ENCODE measurements around the gene KBTBD12.

GRCh38 chr3:128033102-128033501 lies 118.1 kb downstream of the KBTBD12 start:
- TF ChIP-seq, protein P1, sequence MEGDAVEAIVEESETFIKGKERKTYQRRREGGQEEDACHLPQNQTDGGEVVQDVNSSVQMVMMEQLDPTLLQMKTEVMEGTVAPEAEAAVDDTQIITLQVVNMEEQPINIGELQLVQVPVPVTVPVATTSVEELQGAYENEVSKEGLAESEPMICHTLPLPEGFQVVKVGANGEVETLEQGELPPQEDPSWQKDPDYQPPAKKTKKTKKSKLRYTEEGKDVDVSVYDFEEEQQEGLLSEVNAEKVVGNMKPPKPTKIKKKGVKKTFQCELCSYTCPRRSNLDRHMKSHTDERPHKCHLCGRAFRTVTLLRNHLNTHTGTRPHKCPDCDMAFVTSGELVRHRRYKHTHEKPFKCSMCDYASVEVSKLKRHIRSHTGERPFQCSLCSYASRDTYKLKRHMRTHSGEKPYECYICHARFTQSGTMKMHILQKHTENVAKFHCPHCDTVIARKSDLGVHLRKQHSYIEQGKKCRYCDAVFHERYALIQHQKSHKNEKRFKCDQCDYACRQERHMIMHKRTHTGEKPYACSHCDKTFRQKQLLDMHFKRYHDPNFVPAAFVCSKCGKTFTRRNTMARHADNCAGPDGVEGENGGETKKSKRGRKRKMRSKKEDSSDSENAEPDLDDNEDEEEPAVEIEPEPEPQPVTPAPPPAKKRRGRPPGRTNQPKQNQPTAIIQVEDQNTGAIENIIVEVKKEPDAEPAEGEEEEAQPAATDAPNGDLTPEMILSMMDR (IDR thresholded peaks at IDR 0.05; ENCODE audit: extremely low read depth in 1 of 2, insufficient read depth in 1 of 2, low read depth in 1 of 2, low read length in 2 of 2): no peak
- TF ChIP-seq JUN (IDR thresholded peaks at IDR 0.05; ENCODE audit: borderline replicate concordance, insufficient read depth, insufficient read length, low read depth) (no peak), POLR2A (IDR thresholded peaks at IDR 0.05; ENCODE audit: low read depth, low read length) (no peak), GATA2 (IDR thresholded peaks at IDR 0.05; ENCODE audit: insufficient read depth, insufficient read length, low read depth, low read length) (no peak), POLR2AphosphoS5 (IDR thresholded peaks at IDR 0.05; ENCODE audit: insufficient read depth, low read depth, low read length) (no peak), MYC (IDR thresholded peaks at IDR 0.05; ENCODE audit: low read depth, low read length) (no peak), EZH2 (IDR thresholded peaks at IDR 0.05; ENCODE audit: borderline replicate concordance, low read depth, low read length, severe bottlenecking) (no peak), FOS (IDR thresholded peaks at IDR 0.05; ENCODE audit: borderline replicate concordance, insufficient read depth, low read length) (no peak), MAX (IDR thresholded peaks at IDR 0.05; ENCODE audit: insufficient read depth, insufficient read length) (no peak)
